ENCODE data around the gene INPP4A. TPM values are rescaled to one million over a fixed set of nuclear protein-coding genes. Genes with fewer than 3 reads are reported as not detected.

The INPP4A gene
- total RNA-seq, 2 experiments from 2014 or later, result 123 to 127 TPM

- CTCF ChIA-PET, result interaction anchor here (0.9 to 5.8 kb wide), 6 partner anchors 11 to 22 kb away, joined by 3 to 56 read pairs (median 16); no protein-coding TSS in a partner anchor
- peak overlapping the region; percentile 72 for H3K4me3 Mint-ChIP-seq
- DNase-seq, result peak; percentile 85
- peaks cover 50% of the 10 kb centered on the region for H3K36me3 Mint-ChIP-seq (ENCODE audit: low read depth)
- POLR2A ChIA-PET, result interaction anchor here (0.6 to 23.7 kb wide), 7 partner anchors 14 to 306 kb away, joined by 3 to 500 read pairs (median 16); partner anchors contain the start of gene INPP4A
- no peaks in the 10 kb centered on the region for H3K9me3 Mint-ChIP-seq
- H3K27ac Mint-ChIP-seq, result peak overlapping the region; percentile 100
- no peaks in the 10 kb centered on the region for H3K27me3 Mint-ChIP-seq
- peaks cover 93% of the 10 kb centered on the region for H3K4me1 Mint-ChIP-seq
Observed at GRCh38 chr2:98465456-98466226, 21.0 kb downstream of the INPP4A start.

GRCh38 chr2:98467082-98467536, 22.5 kb downstream of the INPP4A start:
- Mint-ChIP-seq H3K27ac (peak overlapping the region; percentile 100), H3K4me1 (peaks cover 92% of the 10 kb centered on the region), H3K27me3 (no peaks in the 10 kb centered on the region), H3K4me3 (peak overlapping the region; percentile 72), H3K36me3 (ENCODE audit: low read depth) (peaks cover 58% of the 10 kb centered on the region), H3K9me3 (no peaks in the 10 kb centered on the region)
- no peak for DNase-seq
- ChIA-PET POLR2A (interaction anchor here (19.8 to 23.7 kb wide), 2 partner anchors 15 kb away, joined by 471 to 500 read pairs; partner anchors contain the start of gene INPP4A), CTCF (interaction anchor here (2.7 to 5.8 kb wide), 3 partner anchors 10 to 21 kb away, joined by 9 to 56 read pairs (median 33); no protein-coding TSS in a partner anchor)

- no peak for DNase-seq
- CTCF ChIA-PET, result interaction anchor here (1.4 to 5.1 kb wide), 4 partner anchors 13 to 29 kb away, joined by 3 to 33 read pairs (median 6); no protein-coding TSS in a partner anchor
- POLR2A ChIA-PET, result interaction anchor here (19.8 to 23.7 kb wide), 2 partner anchors 14 to 16 kb away, joined by 471 to 500 read pairs; partner anchors contain the start of gene INPP4A
- Mint-ChIP-seq H3K27me3 (no peaks in the 10 kb centered on the region), H3K36me3 (ENCODE audit: low read depth) (peaks cover 61% of the 10 kb centered on the region), H3K9me3 (no peaks in the 10 kb centered on the region), H3K4me3 (peak overlapping the region; percentile 72), H3K4me1 (peaks cover 95% of the 10 kb centered on the region), H3K27ac (peak overlapping the region; percentile 100)
Observed at GRCh38 chr2:98467652-98468051, 23.0 kb downstream of the INPP4A start.

- no peaks in the 10 kb centered on the region for H3K9me3 Mint-ChIP-seq
- H3K4me3 Mint-ChIP-seq, result peak overlapping the region; percentile 5
- H3K27me3 Mint-ChIP-seq, result no peaks in the 10 kb centered on the region
- peaks cover 96% of the 10 kb centered on the region for H3K4me1 Mint-ChIP-seq
- DNase-seq, result peak; percentile 68
- peak overlapping the region; percentile 89 for H3K27ac Mint-ChIP-seq
- CTCF ChIA-PET, result interaction anchor here (0.6 to 2.7 kb wide), 8 partner anchors 11 to 474 kb away, joined by 3 to 9 read pairs (median 3); no protein-coding TSS in a partner anchor
- peaks cover 56% of the 10 kb centered on the region for H3K36me3 Mint-ChIP-seq (ENCODE audit: low read depth)
- POLR2A ChIA-PET, result interaction anchor here (1.6 to 23.7 kb wide), 3 partner anchors 13 to 26 kb away, joined by 3 to 500 read pairs (median 471); partner anchors contain the start of gene INPP4A
Observed at GRCh38 chr2:98468621-98469236, 24.1 kb downstream of the INPP4A start.

- ChIA-PET CTCF (interaction anchor here (0.8 to 2.7 kb wide), 3 partner anchors 10 to 23 kb away, joined by 3 to 8 read pairs (median 6); no protein-coding TSS in a partner anchor), POLR2A (interaction anchor here (1.6 to 23.7 kb wide), 3 partner anchors 12 to 27 kb away, joined by 3 to 500 read pairs (median 471); partner anchors contain the start of gene INPP4A)
- Mint-ChIP-seq H3K9me3 (no peaks in the 10 kb centered on the region), H3K4me1 (peaks cover 96% of the 10 kb centered on the region), H3K27me3 (no peaks in the 10 kb centered on the region), H3K36me3 (ENCODE audit: low read depth) (peaks cover 59% of the 10 kb centered on the region), H3K27ac (peak overlapping the region; percentile 88), H3K4me3 (no peak overlapping the region)
- DNase-seq, result no peak
Observed at GRCh38 chr2:98469862-98470544, 25.3 kb downstream of the INPP4A start.

GRCh38 chr2:98470851-98471255, 26.2 kb downstream of the INPP4A start:
- Mint-ChIP-seq H3K27me3 (no peaks in the 10 kb centered on the region), H3K9me3 (no peaks in the 10 kb centered on the region), H3K36me3 (ENCODE audit: low read depth) (peaks cover 59% of the 10 kb centered on the region), H3K27ac (peak overlapping the region; percentile 88), H3K4me3 (no peak overlapping the region), H3K4me1 (peaks cover 96% of the 10 kb centered on the region)
- ChIA-PET POLR2A (interaction anchor here (1.0 to 23.7 kb wide), 7 partner anchors 8 to 301 kb away, joined by 3 to 500 read pairs (median 4); partner anchors contain the start of gene INPP4A), CTCF (interaction anchor here (1.4 to 2.7 kb wide), 3 partner anchors 9 to 17 kb away, joined by 4 to 8 read pairs (median 6); no protein-coding TSS in a partner anchor)
- DNase-seq, result no peak

GRCh38 chr2:98471402-98472131, 26.9 kb downstream of the INPP4A start:
- no peaks in the 10 kb centered on the region for H3K9me3 Mint-ChIP-seq
- no peak for DNase-seq
- H3K36me3 Mint-ChIP-seq (ENCODE audit: low read depth), result peaks cover 52% of the 10 kb centered on the region
- peak overlapping the region; percentile 10 for H3K4me3 Mint-ChIP-seq
- no peaks in the 10 kb centered on the region for H3K27me3 Mint-ChIP-seq
- peaks cover 96% of the 10 kb centered on the region for H3K4me1 Mint-ChIP-seq
- CTCF ChIA-PET, result interaction anchor here (0.7 to 2.7 kb wide), 7 partner anchors 8 to 25 kb away, joined by 3 to 8 read pairs (median 4); no protein-coding TSS in a partner anchor
- peak overlapping the region; percentile 88 for H3K27ac Mint-ChIP-seq
- POLR2A ChIA-PET, result interaction anchor here (1.0 to 23.7 kb wide), 8 partner anchors 9 to 300 kb away, joined by 3 to 500 read pairs (median 4); partner anchors contain the start of gene INPP4A

- Mint-ChIP-seq H3K36me3 (ENCODE audit: low read depth) (peaks cover 52% of the 10 kb centered on the region), H3K9me3 (no peaks in the 10 kb centered on the region), H3K27me3 (no peaks in the 10 kb centered on the region), H3K27ac (peak overlapping the region; percentile 88), H3K4me3 (peak overlapping the region; percentile 37), H3K4me1 (peaks cover 96% of the 10 kb centered on the region)
- POLR2A ChIA-PET, result interaction anchor here (1.0 to 23.7 kb wide), 7 partner anchors 9 to 299 kb away, joined by 3 to 500 read pairs (median 4); partner anchors contain the start of gene INPP4A
- DNase-seq, result no peak
- CTCF ChIA-PET, result interaction anchor here (0.7 to 2.7 kb wide), 7 partner anchors 8 to 25 kb away, joined by 3 to 8 read pairs (median 4); no protein-coding TSS in a partner anchor
Observed at GRCh38 chr2:98472132-98472650, 27.5 kb downstream of the INPP4A start.

GRCh38 chr2:98472961-98473746, 28.5 kb downstream of the INPP4A start:
- ChIA-PET CTCF (interaction anchor here (1.3 to 1.5 kb wide), 2 partner anchors 9 to 15 kb away, joined by 6 to 7 read pairs; no protein-coding TSS in a partner anchor), POLR2A (interaction anchor here (1.4 to 23.7 kb wide), 6 partner anchors 9 to 26 kb away, joined by 8 to 500 read pairs (median 244); partner anchors contain the start of gene INPP4A)
- peaks cover 56% of the 10 kb centered on the region for H3K36me3 Mint-ChIP-seq (ENCODE audit: low read depth)
- peaks cover 97% of the 10 kb centered on the region for H3K4me1 Mint-ChIP-seq
- peak overlapping the region; percentile 62 for H3K4me3 Mint-ChIP-seq
- peak overlapping the region; percentile 88 for H3K27ac Mint-ChIP-seq
- H3K27me3 Mint-ChIP-seq, result no peaks in the 10 kb centered on the region
- no peak for DNase-seq
- H3K9me3 Mint-ChIP-seq, result no peaks in the 10 kb centered on the region

GRCh38 chr2:98473995-98474780, 29.5 kb downstream of the INPP4A start:
- peaks cover 54% of the 10 kb centered on the region for H3K36me3 Mint-ChIP-seq (ENCODE audit: low read depth)
- peak overlapping the region; percentile 62 for H3K4me3 Mint-ChIP-seq
- H3K4me1 Mint-ChIP-seq, result peaks cover 98% of the 10 kb centered on the region
- ChIA-PET CTCF (interaction anchor here (0.9 to 6.9 kb wide), 4 partner anchors 10 to 61 kb away, joined by 3 to 56 read pairs (median 6); no protein-coding TSS in a partner anchor), POLR2A (interaction anchor here (0.7 to 16.5 kb wide), 6 partner anchors 10 to 62 kb away, joined by 3 to 500 read pairs (median 6); no protein-coding TSS in a partner anchor)
- no peaks in the 10 kb centered on the region for H3K9me3 Mint-ChIP-seq
- DNase-seq, result peak; percentile 47
- peak overlapping the region; percentile 88 for H3K27ac Mint-ChIP-seq
- H3K27me3 Mint-ChIP-seq, result no peaks in the 10 kb centered on the region
